Calu3 (cell line): ENCODE results near the gene MECR. TPM values are rescaled to one million over a fixed set of nuclear protein-coding genes. Genes with fewer than 3 reads are reported as not detected.
A peak's percentile ranks its signal among the peaks of the same experiment; 100 is the strongest.

Experiments
- Bru-seq: library from RNA; stranded (reverse); fragments of 400-500 nt; gene quantifications from one replicate; lab custom pipeline; 2021; lab: Mats Ljungman, UMichigan
- BruChase-seq, 2 experiments: library from RNA; stranded (reverse); fragments of 400-500 nt; gene quantifications; one replicate each; lab custom pipeline; 2021; lab: Mats Ljungman, UMichigan
- BruUV-seq: library from RNA; stranded (reverse); fragments of 400-500 nt; replicated peaks from 2 replicates; lab custom pipeline; 2021; lab: Mats Ljungman, UMichigan
- CTCF ChIA-PET: fragments of 300-600 bp; sonication (Branson Sonifier 250); formaldehyde crosslinking; loops from one replicate; lab custom pipeline; 2022; ENCODE audit warnings: antibody characterized with exemption; lab: Charles Lee
- DNase-seq: peaks from one replicate; pipeline ENCODE4 v3.0.0; 2022
- H3K27ac Mint-ChIP-seq: one replicate; pipeline ENCODE4 v1.8.0; 2022; ENCODE audit warnings: mixed read lengths; ENCODE audit not compliant: unreplicated experiment
- H3K27me3 Mint-ChIP-seq: one replicate; pipeline ENCODE4 v1.8.0; 2022; ENCODE audit warnings: mixed read lengths; ENCODE audit not compliant: unreplicated experiment
- H3K36me3 Mint-ChIP-seq: one replicate; pipeline ENCODE4 v1.8.0; 2022; ENCODE audit warnings: mild to moderate bottlenecking, moderate library complexity, mixed read lengths; ENCODE audit not compliant: insufficient read depth, unreplicated experiment
- H3K4me1 Mint-ChIP-seq: one replicate; pipeline ENCODE4 v1.8.0; 2022; ENCODE audit warnings: mild to moderate bottlenecking, low read depth, mixed read lengths; ENCODE audit not compliant: unreplicated experiment
- H3K4me3 Mint-ChIP-seq: one replicate; pipeline ENCODE4 v1.8.0; 2022; ENCODE audit warnings: mild to moderate bottlenecking, low read depth, moderate library complexity, mixed read lengths; ENCODE audit not compliant: unreplicated experiment
- H3K9me3 Mint-ChIP-seq: one replicate; pipeline ENCODE4 v1.8.0; 2022; ENCODE audit warnings: low read depth, mixed read lengths; ENCODE audit not compliant: unreplicated experiment
- CTCF ChIP-seq: fragments of 200-600 bp; IDR thresholded peaks from one replicate; pipeline ENCODE4 v1.8.0; 2022; ENCODE audit warnings: antibody characterized with exemption; ENCODE audit not compliant: unreplicated experiment
- intact Hi-C: fragments of 100-400 bp; cut with micrococcal nuclease; formaldehyde crosslinking; loops from one replicate; pipeline ENCODE4 v1.10.0; 2022; ENCODE audit not compliant: unreplicated experiment
- long read RNA-seq: library from polyadenylated mRNA; stranded (forward); transcript quantifications from one replicate; pipeline ENCODE4 v2.0.0, GENCODE V29; 2022
- total RNA-seq: library from RNA; stranded (reverse); gene quantifications from 2 replicates; pipeline ENCODE4 v1.2.3, GENCODE V29; 2022

Gene MECR, protein sequence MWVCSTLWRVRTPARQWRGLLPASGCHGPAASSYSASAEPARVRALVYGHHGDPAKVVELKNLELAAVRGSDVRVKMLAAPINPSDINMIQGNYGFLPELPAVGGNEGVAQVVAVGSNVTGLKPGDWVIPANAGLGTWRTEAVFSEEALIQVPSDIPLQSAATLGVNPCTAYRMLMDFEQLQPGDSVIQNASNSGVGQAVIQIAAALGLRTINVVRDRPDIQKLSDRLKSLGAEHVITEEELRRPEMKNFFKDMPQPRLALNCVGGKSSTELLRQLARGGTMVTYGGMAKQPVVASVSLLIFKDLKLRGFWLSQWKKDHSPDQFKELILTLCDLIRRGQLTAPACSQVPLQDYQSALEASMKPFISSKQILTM
- 45.9 and 46.8 TPM in 2 replicates for total RNA-seq
- percentile 72 among the genes with signal in this experiment for Bru-seq, nascent RNA
- BruChase-seq, experiment 1, labeled RNA remaining after a 6-hour chase = percentile 67 among the genes with signal in this experiment
- BruChase-seq, experiment 2, labeled RNA remaining after a 2-hour chase = percentile 66 among the genes with signal in this experiment
- long read RNA-seq, transcript MECR-201 (10 exons, 1,353 nt) = major isoform, 56 of 160 reads
- long read RNA-seq, partial matches to known transcripts = 2 of 160 reads
- long read RNA-seq, other reads (novel, unspliced or antisense) = 101 of 160 reads

- H3K27ac Mint-ChIP-seq = peak within 1 kb of the TSS; percentile 83
- peak; percentile 19 for TF ChIP-seq CTCF
- H3K9me3 Mint-ChIP-seq = no peaks in the 10 kb centered on the region
- CTCF ChIA-PET = interaction anchor here (0.5 to 1.2 kb wide), 2 partner anchors 8 to 447 kb away, joined by 3 read pairs; no protein-coding TSS in a partner anchor
- H3K27me3 Mint-ChIP-seq = peaks cover 21% of the 10 kb centered on the region
- peak; percentile 97 for DNase-seq
- BruUV-seq = no TSS peak
- H3K4me3 Mint-ChIP-seq = peak within 1 kb of the TSS; percentile 95
- H3K4me1 Mint-ChIP-seq = peaks cover 27% of the 10 kb centered on the region
- peaks cover 21% of the 10 kb centered on the region for H3K36me3 Mint-ChIP-seq
- intact Hi-C loops = loop anchor here (10.0 kb wide), 1 partner anchor 484 kb away; no protein-coding TSS in a partner anchor
Observed at GRCh38 chr1:29230553-29231378, at the start of gene MECR. MECR (minus strand) TSS chr1:29230934; CDS start chr1:29230906, 28 bp downstream.

- Mint-ChIP-seq H3K4me3 (no peak overlapping the region), H3K4me1 (peaks cover 13% of the 10 kb centered on the region), H3K27ac (no peak overlapping the region), H3K27me3 (no peaks in the 10 kb centered on the region), H3K9me3 (no peaks in the 10 kb centered on the region), H3K36me3 (peaks cover 5% of the 10 kb centered on the region)
- BruUV-seq = no TSS peak
- intact Hi-C loops = no loop called here
- no peak for TF ChIP-seq CTCF
- DNase-seq = no peak
- CTCF ChIA-PET = no interaction called here
Observed at GRCh38 chr1:29279951-29280391, 49.2 kb upstream of the MECR start.

GRCh38 chr1:29279406-29279805, 48.7 kb upstream of the MECR start:
- Mint-ChIP-seq H3K27ac (no peak overlapping the region), H3K27me3 (no peaks in the 10 kb centered on the region), H3K4me3 (no peak overlapping the region), H3K4me1 (peaks cover 13% of the 10 kb centered on the region), H3K9me3 (no peaks in the 10 kb centered on the region), H3K36me3 (peaks cover 5% of the 10 kb centered on the region)
- intact Hi-C loops = no loop called here
- no peak for DNase-seq
- CTCF ChIA-PET = no interaction called here
- TF ChIP-seq CTCF = no peak
- no TSS peak for BruUV-seq

DNA sequence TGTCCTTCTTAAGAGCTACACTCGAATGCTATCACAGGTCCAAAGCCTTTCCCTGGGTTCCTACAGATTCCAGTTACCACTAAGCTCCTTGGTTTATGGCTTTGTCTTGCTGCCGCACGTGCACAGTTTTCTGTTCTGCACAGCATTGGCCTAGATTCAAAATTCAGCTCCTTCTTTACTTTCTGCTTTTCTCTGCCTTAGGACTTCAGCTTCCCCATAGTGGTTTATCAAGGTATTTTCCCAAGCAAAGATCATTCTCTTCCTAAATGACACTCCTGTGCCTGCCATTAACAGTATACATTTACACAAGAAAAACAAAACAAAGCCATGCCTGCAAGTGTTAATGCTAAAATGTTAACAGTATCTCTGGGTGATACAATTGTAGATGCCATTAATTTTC, 47.4 kb upstream of the MECR start:
- Mint-ChIP-seq H3K27ac (no peak overlapping the region), H3K4me1 (peaks cover 13% of the 10 kb centered on the region), H3K27me3 (no peaks in the 10 kb centered on the region), H3K9me3 (no peaks in the 10 kb centered on the region), H3K36me3 (peaks cover 5% of the 10 kb centered on the region), H3K4me3 (no peak overlapping the region)
- BruUV-seq = no TSS peak
- no peak for TF ChIP-seq CTCF
- intact Hi-C loops = no loop called here
- DNase-seq = no peak
- CTCF ChIA-PET = no interaction called here
